Ovary (tissue), 10 donors: ENCODE measurements around the gene ACVR2B. TPM values are rescaled to one million over a fixed set of nuclear protein-coding genes. Genes with fewer than 3 reads are reported as not detected.
A peak's percentile ranks its signal among the peaks of the same experiment; 100 is the strongest.
"Not testable (repeated sequence)": the region's sequence is repeated elsewhere in the genome, so short reads cannot be mapped to it uniquely, and the experiment has no call there.

ENCODE experiments used
- DNase-seq, 5 donors: peaks; one replicate each; pipeline ENCODE4 v3.0.0-alpha.2; 2019 to 2020
- H3K27ac ChIP-seq, 2 donors: fragments of 200-600 bp; one replicate each; pipeline versions ENCODE4 v1.5.1 to v1.8.0; 2019 to 2022
- H3K27me3 ChIP-seq: fragments of 200-600 bp; one replicate; pipeline ENCODE4 v1.8.0; 2022
- H3K36me3 ChIP-seq: fragments of 200-600 bp; sonication (generic); one replicate; pipeline ENCODE4 v1.5.1; 2019
- H3K4me1 ChIP-seq: one replicate; pipeline ENCODE4 v1.8.1; 2013; ENCODE audit warnings: mild to moderate bottlenecking, moderate library complexity; ENCODE audit not compliant: insufficient read depth
- H3K4me3 ChIP-seq: fragments of 200-600 bp; sonication (generic); one replicate; pipeline ENCODE4 v1.5.1; 2017
- H3K9me3 ChIP-seq, 2 donors: fragments of 200-600 bp in 1 of 2; sonication (generic) in 1 of 2; one replicate each; pipeline versions ENCODE4 v1.5.1 to v1.8.1; 2013 to 2019; ENCODE audit warnings: mild to moderate bottlenecking in 1 of 2, moderate library complexity in 1 of 2
- EP300 ChIP-seq: sonication (generic); formaldehyde crosslinking; IDR thresholded peaks from one replicate; pipeline ENCODE4 v1.6.1; 2017; ENCODE audit warnings: antibody characterized with exemption
- POLR2A ChIP-seq: fragments of 450-650 bp; IDR thresholded peaks from one replicate; pipeline ENCODE4 v1.6.1; 2017; ENCODE audit warnings: antibody characterized with exemption, mild to moderate bottlenecking, moderate library complexity
- WGBS, 3 donors: extraction: QIAGEN DNeasy Blood & Tissue Kit in 1 of 3; methylation state at CpG; one replicate each; pipeline versions ENCODE4 v1.1.5 to v1.1.7; 2013 to 2017; 5-methylcytosine and 5-hydroxymethylcytosine counted together
- intact Hi-C, 4 donors: fragments of 100-400 bp; cut with DNase I; formaldehyde crosslinking; loops; one replicate each; pipeline versions ENCODE4 v1.11.0 to v1.15.1; 2022 to 2023
- long read RNA-seq, 3 donors: library from polyadenylated mRNA in 2 of 3; unstranded in 2 of 3; transcript quantifications; one replicate each; pipeline ENCODE4 v2.0.0 and lab custom pipeline, GENCODE V29; 2021 to 2026
- polyA plus RNA-seq, 2 donors: library from polyadenylated mRNA; stranded (reverse); fragments of 200-250 nt in 1 of 2; fragments of 350-450 nt in 1 of 2; fragmentation: Illumina TruSeq in 1 of 2; extraction: RNeasy Lipid Tissue Mini Kit (QIAGEN cat#74804) in 1 of 2; gene quantifications; one replicate each; pipeline ENCODE4 v1.2.3, GENCODE V29; 2013 to 2014
- total RNA-seq, 7 donors: library from RNA; depleted of rRNA in 2 of 7; stranded (reverse); fragments of >200 nt in 2 of 7; fragmentation: NEBNext Ultra II Directional in 3 of 7; extraction: Animal tissue kit (Norgen Biotek cat#: 25700) in 3 of 7; gene quantifications; one replicate each; pipeline versions ENCODE4 v1.1.0 to v1.2.4, GENCODE V29; 2016 to 2023
- TF ChIP-seq, protein P1 (sequence below), 3 donors: fragments of 450-650 bp in 2 of 3; fragments of 200-600 bp in 1 of 3; IDR thresholded peaks; one replicate each; pipeline versions ENCODE4 v1.5.1 to v1.8.0; 2016 to 2022; ENCODE audit warnings: antibody characterized with exemption in 3 of 3, mild to moderate bottlenecking in 1 of 3
- donor health status: DM: no; HTN: no; CAD: no; lungs with moderate emphysema.
- donor health status: DM: no; HTN: no; CAD: no.
- donor health status: Bipolar disorder and iron deficiency.
- donor health status: DM: yes; HTN: yes; CAD: no.
- donor health status: DM: no; HTN: no; CAD: no.
- donor health status: DM: yes; HTN: yes; CAD: no.

Gene ACVR2B
- total RNA-seq (10 to 100 TPM in 5 of 7 donors, 1 to 10 TPM in 2; 6.0 to 16.0 (median 10.8) TPM), polyA plus RNA-seq (1 to 10 TPM; 3.3 to 3.7 TPM)
- long read RNA-seq, donor 1, partial matches to known transcripts = 0 of 2 reads
- long read RNA-seq, donor 1, other reads (novel, unspliced or antisense) = 2 of 2 reads
- long read RNA-seq, donor 2, full-length matches to known transcripts = 1 of 10 reads
- long read RNA-seq, donor 2, partial matches to known transcripts = 9 of 10 reads
- long read RNA-seq, donor 2, other reads (novel, unspliced or antisense) = 0 of 10 reads
- long read RNA-seq, donor 3, full-length matches to known transcripts = 5 of 7 reads
- long read RNA-seq, donor 3, partial matches to known transcripts = 1 of 7 reads
- long read RNA-seq, donor 3, other reads (novel, unspliced or antisense) = 1 of 7 reads

DNA sequence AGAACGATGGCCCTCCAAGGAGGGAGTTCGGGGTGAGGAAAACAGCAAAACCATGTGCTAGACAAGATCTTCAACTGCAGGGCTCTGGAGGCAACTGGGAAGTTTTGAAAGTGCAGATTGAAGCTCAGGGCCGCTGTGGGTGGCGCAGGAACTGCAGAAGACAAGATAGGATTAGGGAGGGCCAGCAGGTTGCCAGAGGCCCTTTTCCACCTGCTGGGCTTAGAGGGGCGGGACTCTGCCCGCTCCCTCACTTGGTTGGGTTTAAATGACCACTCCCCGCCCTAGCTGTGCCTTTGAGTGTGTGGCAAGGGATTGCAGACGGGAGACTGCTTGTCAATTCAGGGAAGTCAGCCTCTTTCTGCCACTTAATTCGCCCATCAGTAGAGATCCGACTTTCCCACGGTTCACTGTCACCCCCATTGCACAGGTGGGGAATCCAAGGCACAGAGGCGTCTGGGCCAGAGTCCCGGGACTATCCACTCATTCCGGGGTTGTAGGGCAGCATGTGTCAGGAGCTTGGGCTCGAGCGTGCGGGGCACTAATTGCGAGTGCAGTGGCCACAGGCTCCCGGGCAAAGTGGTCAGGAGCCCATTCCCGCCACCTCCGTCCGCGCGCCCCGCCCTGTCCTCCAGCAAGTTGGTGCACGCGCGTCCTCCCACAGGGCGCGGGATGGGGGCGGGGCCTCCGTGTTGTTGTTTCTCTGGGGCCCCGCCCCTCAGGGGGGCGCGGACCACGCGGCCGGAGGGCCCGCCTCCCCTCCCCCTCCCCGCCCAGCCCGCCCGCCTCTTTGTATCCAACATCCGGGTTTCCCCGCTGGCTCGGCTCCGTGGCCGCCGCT is at the start of gene ACVR2B:
Gene ACVR2B, plus strand, starts transcription at position 816 of the 838 bp plus-strand sequence. CDS start 433 bp downstream, outside the sequence.
- Histone ChIP-seq H3K36me3 (no peaks in the 10 kb centered on the region), H3K4me1 (peaks cover 23% of the 10 kb centered on the region), H3K27me3 (no peaks in the 10 kb centered on the region), H3K4me3 (peak within 1 kb of the TSS; percentile 68), H3K27ac (peak within 1 kb of the TSS; percentile 84 to 85), H3K9me3 (no peaks in the 10 kb centered on the region)
- peak; percentile 91 to 95 (median 92) for DNase-seq
- intact Hi-C loops = no loop called here
- TF ChIP-seq, protein P1, sequence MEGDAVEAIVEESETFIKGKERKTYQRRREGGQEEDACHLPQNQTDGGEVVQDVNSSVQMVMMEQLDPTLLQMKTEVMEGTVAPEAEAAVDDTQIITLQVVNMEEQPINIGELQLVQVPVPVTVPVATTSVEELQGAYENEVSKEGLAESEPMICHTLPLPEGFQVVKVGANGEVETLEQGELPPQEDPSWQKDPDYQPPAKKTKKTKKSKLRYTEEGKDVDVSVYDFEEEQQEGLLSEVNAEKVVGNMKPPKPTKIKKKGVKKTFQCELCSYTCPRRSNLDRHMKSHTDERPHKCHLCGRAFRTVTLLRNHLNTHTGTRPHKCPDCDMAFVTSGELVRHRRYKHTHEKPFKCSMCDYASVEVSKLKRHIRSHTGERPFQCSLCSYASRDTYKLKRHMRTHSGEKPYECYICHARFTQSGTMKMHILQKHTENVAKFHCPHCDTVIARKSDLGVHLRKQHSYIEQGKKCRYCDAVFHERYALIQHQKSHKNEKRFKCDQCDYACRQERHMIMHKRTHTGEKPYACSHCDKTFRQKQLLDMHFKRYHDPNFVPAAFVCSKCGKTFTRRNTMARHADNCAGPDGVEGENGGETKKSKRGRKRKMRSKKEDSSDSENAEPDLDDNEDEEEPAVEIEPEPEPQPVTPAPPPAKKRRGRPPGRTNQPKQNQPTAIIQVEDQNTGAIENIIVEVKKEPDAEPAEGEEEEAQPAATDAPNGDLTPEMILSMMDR (IDR thresholded peaks at IDR 0.05) = no peak
- TF ChIP-seq POLR2A (no peak), EP300 (no peak)
- WGBS, 3 donors = 9 to 23% (median 13%) methylated on average over 18 to 47 of the region's 48 CpGs

DNA sequence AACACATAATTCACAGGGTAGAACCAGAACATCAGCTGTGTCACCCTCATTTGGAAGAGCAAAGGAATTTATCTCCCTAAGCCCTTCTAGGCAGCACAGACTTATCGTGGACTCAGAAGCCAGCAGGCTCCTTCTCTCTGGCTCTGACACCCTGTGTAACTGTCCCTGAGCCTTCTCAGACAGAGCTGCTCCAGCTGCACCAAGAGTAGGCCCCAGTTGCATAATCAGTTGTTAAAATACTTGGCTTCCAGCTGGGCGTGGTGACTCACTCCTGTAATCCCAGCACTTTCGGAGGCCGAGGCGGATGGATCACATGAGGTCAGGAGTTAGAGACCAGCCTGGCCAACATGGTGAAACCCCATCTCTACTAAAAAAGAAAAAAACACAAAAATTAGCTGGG is 49.4 kb upstream of the ACVR2B start:
- no peak for TF ChIP-seq POLR2A
- TF ChIP-seq, protein P1 (IDR thresholded peaks at IDR 0.05) = no peak
- no peak for TF ChIP-seq EP300
- Histone ChIP-seq H3K4me3 (no peak overlapping the region), H3K9me3 (peaks cover 0 to 5% of the 10 kb centered on the region in 2 donors), H3K27me3 (no peaks in the 10 kb centered on the region), H3K4me1 (no peaks in the 10 kb centered on the region), H3K27ac (no peak overlapping the region), H3K36me3 (no peaks in the 10 kb centered on the region)
- DNase-seq = no peak
- WGBS, 3 donors = 66 to 99% (median 74%) methylated on average over 5 of the region's 5 CpGs
- intact Hi-C loops = no loop called here

DNA sequence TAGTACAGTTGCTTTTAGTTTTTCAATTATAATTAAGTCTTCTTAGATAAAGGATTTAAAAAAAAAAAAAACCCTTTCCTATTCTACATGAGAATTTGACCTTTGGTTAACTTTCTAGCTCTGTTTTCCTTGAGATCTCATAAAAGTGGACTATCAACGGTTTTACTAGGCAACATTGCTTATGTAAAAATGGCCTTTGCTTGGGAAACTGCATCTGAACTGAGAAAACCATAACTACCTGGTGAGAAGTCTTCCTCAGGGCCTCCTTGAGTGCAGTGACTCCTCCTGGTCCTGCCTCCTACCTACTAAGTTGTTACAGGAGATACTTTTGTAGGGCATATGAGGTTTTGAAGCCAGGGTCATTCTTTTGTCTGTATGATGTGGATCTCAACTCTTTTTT is 42.1 kb upstream of the ACVR2B start:
- WGBS, 3 donors = 59 to 76% (median 62%) methylated on average over 1 of the region's 1 CpG
- TF ChIP-seq POLR2A (no peak), EP300 (no peak)
- TF ChIP-seq, protein P1 (IDR thresholded peaks at IDR 0.05) = no peak
- intact Hi-C loops = no loop called here

DNA sequence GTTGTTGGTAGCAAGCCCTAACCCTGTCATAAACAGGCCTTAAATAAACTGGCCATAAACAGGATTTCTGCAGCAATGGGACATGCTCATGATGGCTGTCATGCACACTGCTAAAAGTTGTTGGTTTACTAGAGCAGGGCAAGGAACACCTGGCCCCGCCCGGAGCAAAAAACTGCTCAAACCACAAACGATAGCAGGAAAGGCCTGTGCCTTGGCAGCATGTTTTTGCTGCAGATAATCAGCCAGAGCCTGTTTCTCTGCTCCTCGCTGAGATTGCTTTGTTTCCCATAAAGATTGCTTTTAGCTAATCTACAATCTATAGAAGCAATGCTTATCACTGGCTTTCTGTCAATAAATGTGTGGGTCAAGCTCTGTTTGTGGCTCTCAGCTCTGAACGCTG is 32.9 kb upstream of the ACVR2B start:
- H3K4me3 ChIP-seq, H3K27me3 ChIP-seq, DNase-seq, H3K27ac ChIP-seq, H3K36me3 ChIP-seq, H3K4me1 ChIP-seq, H3K9me3 ChIP-seq, intact Hi-C loops: not testable (repeated sequence)
- WGBS, 3 donors = 91 to 95% (median 92%) methylated on average over 5 of the region's 5 CpGs

More for the DNA sequence above, 42.1 kb upstream of the ACVR2B start:
- no peaks in the 10 kb centered on the region for H3K9me3 ChIP-seq
- no peak for DNase-seq
- H3K4me1 ChIP-seq = no peaks in the 10 kb centered on the region
- H3K27me3 ChIP-seq = no peaks in the 10 kb centered on the region
- no peak overlapping the region for H3K27ac ChIP-seq
- no peak overlapping the region for H3K4me3 ChIP-seq
- H3K36me3 ChIP-seq = no peaks in the 10 kb centered on the region
